Adipose tissue (tissue), 3 donors: ENCODE measurements around the gene VAMP7. TPM values are rescaled to one million over a fixed set of nuclear protein-coding genes. Genes with fewer than 3 reads are reported as not detected.
"Not testable (repeated sequence)": the region's sequence is repeated elsewhere in the genome, so short reads cannot be mapped to it uniquely, and the experiment has no call there.

Experiments
- H3K27ac ChIP-seq: one replicate; pipeline ENCODE4 v1.5.1; 2013; ENCODE audit warnings: low read depth, low read length
- WGBS, 3 donors: extraction: QIAGEN DNeasy Blood & Tissue Kit; methylation state at CpG; one replicate each; pipeline ENCODE4 v1.1.7; 2013; 5-methylcytosine and 5-hydroxymethylcytosine counted together
- polyA plus RNA-seq, 3 donors: library from polyadenylated mRNA; stranded (reverse); fragments of 200-250 nt; gene quantifications; one replicate each; pipeline ENCODE4 v1.2.3, GENCODE V29; 2013
- donor health status: healthy with polysubstance abuse.
- donor health status: Bipolar disorder and iron deficiency.
- donor health status: healthy.

VAMP7 gene
- polyA plus RNA-seq, 3 donors, result 11.5 to 42.1 (median 24.1) TPM

DNA sequence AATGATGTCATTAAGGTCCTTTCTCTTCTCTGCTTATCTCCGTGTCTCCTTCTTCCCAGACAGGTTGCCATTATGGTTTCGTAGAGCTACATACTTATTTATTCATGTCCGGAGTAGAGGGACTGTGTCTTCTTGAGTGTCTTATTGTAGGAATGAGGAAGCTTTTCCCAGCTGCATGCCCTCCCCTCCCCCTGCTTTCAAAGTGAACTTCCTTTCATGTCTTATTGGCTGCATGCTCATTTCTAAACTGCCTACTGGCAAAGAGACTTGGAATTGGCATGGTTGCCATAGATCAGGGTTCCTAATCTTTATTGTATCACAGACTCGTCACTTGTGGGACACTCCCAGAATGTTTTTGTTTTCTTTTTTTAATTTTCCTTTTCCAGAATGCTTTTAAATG, 15.4 kb downstream of the VAMP7 start:
- no peak overlapping the region for H3K27ac ChIP-seq
- 71 to 76% (median 73%) methylated on average over 4 of the region's 4 CpGs for WGBS, 3 donors

GRCh38 chrX:155899366-155899765, 18.2 kb downstream of the VAMP7 start:
- 68 to 78% (median 73%) methylated on average over 3 of the region's 3 CpGs for WGBS, 3 donors
- no peak overlapping the region for H3K27ac ChIP-seq

- H3K27ac ChIP-seq, result no peak overlapping the region
- WGBS, 3 donors, result 74 to 92% (median 90%) methylated on average over 2 of the region's 2 CpGs
These were observed 19.6 kb downstream of the VAMP7 start for GRCh38 chrX:155900765-155901164.

- 92 to 96% (median 95%) methylated on average over 14 to 24 of the region's 26 CpGs for WGBS, 3 donors
These were observed 26.5 kb downstream of the VAMP7 start for GRCh38 chrX:155907661-155908060.

GRCh38 chrX:155923200-155923599, 42.1 kb downstream of the VAMP7 start:
- no peak overlapping the region for H3K27ac ChIP-seq
- 68 to 78% (median 75%) methylated on average over 2 of the region's 2 CpGs for WGBS, 3 donors

More at GRCh38 chrX:155907661-155908060, 26.5 kb downstream of the VAMP7 start:
- not testable (repeated sequence) for H3K27ac ChIP-seq

DNA sequence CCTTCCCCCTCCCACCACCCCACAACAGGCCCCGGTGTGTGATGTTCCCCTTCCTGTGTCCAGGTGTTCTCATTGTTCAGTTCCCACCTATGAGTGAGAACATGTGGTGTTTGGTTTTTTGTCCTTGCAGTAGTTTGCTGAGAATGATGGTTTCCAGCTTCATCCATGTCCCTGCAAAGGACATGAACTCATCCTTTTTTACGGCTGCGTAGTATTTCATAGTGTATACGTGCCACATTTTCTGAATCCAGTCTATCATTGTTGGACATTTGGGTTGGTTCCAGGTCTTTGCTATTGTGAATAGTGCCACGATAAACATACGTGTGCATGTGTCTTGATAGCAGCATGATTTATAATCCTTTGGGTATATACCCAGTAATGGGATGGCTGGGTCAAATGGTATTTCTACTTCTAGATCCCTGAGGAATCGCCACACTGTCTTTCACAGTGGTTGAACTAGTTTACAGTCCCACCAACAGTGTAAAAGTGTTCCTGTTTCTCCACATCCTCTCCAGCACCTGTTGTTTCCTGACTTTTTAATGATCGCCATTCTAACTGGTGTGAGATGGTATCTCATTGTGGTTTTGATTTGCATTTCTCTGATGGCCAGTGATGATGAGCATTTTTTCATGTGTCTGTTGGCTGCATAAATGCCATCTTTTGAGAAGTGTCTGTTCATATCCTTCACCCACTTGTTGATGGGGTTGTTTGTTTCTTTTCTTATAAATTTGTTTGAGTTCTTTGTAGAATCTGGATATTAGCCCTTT, 49.9 kb downstream of the VAMP7 start:
- not testable (repeated sequence) for H3K27ac ChIP-seq
- WGBS, 3 donors, result 87 to 93% (median 92%) methylated on average over 7 of the region's 8 CpGs

GRCh38 chrX:155938132-155938531, 57.0 kb downstream of the VAMP7 start:
- no peak overlapping the region for H3K27ac ChIP-seq

- no peak overlapping the region for H3K27ac ChIP-seq
- 53 to 62% (median 58%) methylated on average over 2 of the region's 2 CpGs for WGBS, 3 donors
These were observed 68.0 kb downstream of the VAMP7 start for GRCh38 chrX:155949098-155949497.

DNA sequence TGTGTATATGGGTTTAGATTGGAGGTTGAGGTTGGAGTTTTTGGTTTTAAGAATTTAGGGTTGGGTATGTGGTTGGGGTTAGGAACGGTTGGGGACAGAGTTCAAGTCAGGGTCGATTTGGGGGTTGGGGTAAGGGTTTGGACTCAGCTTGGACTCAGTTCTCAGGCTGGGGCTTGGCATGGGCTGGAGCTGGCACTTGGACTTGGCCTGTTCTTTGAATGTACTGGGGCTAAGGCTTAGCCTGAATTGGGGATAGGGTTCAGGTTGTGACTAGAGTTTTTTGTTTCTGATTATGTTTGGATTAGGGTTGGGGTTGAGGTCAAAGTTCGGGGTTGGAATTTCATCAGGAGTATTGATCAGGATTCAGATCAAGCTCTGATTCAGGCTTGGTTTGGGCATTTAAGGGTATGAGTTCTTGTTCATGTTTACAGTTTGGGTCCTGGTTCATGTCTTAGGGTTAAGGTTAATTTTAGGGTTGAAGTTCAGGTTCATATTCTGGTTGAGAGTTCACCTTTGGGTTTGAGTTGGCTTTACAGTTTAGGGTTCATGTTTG, 70.2 kb downstream of the VAMP7 start:
- H3K27ac ChIP-seq, result no peak overlapping the region
- 50 to 79% (median 70%) methylated on average over 3 of the region's 3 CpGs for WGBS, 3 donors

DNA sequence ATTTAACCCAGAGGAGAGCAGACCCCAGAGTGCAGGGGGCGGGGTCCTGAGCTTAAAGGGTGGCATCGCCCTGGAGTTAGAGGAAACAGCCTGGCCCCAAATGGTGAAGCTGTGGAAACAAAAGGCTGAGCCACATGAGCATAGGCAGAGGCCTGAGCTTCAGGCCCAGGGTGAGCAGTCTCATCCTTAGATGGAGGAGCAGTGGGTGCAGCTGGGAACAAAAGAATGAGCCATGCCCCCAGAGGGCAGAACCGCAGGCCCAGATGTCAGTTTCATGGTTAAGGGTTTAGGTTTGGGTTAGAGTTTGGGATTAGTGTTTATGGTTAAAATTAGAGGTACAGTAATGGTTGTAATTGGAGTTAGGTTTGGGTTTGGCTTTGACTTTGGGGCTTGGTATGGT, 71.9 kb downstream of the VAMP7 start:
- no peak overlapping the region for H3K27ac ChIP-seq
- 75 to 76% (median 76%) methylated on average over 3 of the region's 3 CpGs for WGBS, 3 donors

- 23 to 42% (median 39%) methylated on average over 1 of the region's 1 CpG for WGBS, 3 donors
- no peak overlapping the region for H3K27ac ChIP-seq
These were observed 73.6 kb downstream of the VAMP7 start for GRCh38 chrX:155954793-155955192.

DNA sequence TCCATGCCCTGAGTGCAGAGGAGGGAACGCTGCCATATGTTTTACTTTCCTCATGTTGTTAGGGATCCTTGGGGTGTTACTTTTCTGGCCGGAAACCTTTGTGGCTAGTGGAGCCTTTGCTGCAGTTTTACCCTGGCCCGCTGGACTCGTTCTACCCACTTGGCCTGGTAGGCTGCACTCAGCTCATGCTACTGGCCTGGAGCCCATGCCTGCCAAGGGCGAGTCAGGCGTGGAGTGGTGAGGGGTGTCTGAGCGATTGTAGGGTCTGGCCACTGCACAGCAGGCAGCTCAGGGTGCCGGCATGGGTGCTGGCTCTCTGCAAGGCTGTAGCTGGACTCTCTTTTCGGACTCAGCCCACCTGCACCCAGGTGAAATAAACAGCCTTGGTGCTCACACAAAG, 75.0 kb downstream of the VAMP7 start:
- H3K27ac ChIP-seq, result no peak overlapping the region
- WGBS, 3 donors, result 77 to 86% (median 85%) methylated on average over 9 of the region's 9 CpGs

DNA sequence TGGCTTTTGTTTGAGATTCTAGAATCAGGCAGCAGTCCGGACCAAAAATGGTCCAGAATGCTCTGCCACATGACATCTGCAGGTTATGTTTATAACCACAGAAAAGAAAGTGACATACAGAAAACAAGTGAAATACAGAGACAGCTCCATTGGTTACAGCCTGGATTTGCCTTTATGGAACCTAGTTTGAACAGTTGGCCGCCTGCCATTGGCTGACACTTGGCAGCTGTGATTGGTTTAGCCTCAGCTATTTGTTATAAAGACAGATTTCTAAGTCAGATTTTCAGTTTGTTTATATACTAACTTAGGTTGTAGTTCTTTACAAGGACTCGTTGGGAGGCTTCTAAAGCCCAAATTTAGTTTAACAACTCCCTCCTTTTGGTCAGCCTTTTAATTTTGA, 75.5 kb downstream of the VAMP7 start:
- H3K27ac ChIP-seq, result no peak overlapping the region
- WGBS, 3 donors, result 54 to 67% (median 65%) methylated on average over 3 of the region's 3 CpGs

DNA sequence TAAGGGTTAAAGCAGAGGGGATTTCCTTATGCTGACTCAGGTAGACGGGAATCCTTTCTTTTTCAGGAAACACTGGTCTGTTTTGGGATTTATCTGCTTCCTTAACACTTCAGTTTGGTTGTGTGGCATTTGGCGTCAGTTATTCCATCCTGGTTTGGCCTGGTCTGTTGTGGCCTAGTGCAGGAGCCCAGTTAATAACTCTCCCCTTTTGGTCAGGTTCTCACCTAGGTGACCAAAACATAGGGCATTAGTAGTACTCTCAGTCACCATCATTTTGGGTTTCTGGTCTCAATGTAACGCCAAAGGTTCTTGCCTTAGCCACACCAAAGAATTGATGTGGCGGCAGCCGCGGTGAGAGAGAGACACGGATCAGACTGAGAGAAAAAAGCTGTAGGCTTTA, 76.7 kb downstream of the VAMP7 start:
- WGBS, 3 donors, result 74 to 75% (median 75%) methylated on average over 6 to 7 of the region's 7 CpGs
- no peak overlapping the region for H3K27ac ChIP-seq

DNA sequence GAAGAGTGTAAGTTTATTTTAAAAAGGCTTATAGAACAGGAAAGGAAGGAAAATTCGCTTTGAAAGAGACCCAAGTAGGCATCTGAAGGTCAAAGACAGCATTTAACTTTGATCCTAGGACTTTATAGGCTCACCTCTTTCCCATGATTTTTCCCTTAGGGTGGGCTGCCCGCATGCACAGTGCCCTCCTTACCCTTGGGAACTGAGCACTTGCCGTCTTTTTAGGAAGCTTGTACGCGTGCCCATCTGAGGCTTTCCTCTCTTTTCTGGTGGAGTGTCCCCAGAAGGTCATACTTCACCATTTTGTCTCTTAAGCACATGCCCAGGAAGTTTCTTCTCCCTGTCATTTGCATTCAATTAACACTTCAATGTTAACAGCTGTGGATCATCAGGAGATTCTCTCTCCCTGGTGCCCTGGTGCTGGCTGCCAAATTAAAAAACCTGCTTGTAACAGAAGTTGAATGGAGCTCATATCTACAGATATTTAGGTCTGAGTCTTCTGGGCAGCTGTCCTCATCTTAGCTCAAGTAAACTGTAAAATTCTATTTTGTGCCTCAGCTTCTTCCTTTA, 78.0 kb downstream of the VAMP7 start:
- H3K27ac ChIP-seq, result no peak overlapping the region
- WGBS, 3 donors, result 62 to 79% (median 73%) methylated on average over 5 of the region's 5 CpGs

- H3K27ac ChIP-seq, result no peak overlapping the region
- WGBS, 3 donors, result 29 to 53% (median 47%) methylated on average over 1 of the region's 1 CpG
These were observed 81.8 kb downstream of the VAMP7 start for GRCh38 chrX:155962906-155963305.

- WGBS, 3 donors, result 38 to 43% (median 39%) methylated on average over 8 of the region's 8 CpGs
- H3K27ac ChIP-seq, result no peak overlapping the region
These were observed 85.7 kb downstream of the VAMP7 start for GRCh38 chrX:155966876-155967275.

- no peak overlapping the region for H3K27ac ChIP-seq
- WGBS, 3 donors, result 66 to 81% (median 71%) methylated on average over 3 of the region's 3 CpGs
These were observed 86.6 kb downstream of the VAMP7 start for GRCh38 chrX:155967653-155968325.

GRCh38 chrX:155968326-155968661, 87.1 kb downstream of the VAMP7 start:
- no peak overlapping the region for H3K27ac ChIP-seq
- WGBS, 3 donors, result 33 to 50% (median 33%) methylated on average over 1 of the region's 1 CpG
